ENCODE data around the gene ZNF280C.

ZNF280C gene

DNA sequence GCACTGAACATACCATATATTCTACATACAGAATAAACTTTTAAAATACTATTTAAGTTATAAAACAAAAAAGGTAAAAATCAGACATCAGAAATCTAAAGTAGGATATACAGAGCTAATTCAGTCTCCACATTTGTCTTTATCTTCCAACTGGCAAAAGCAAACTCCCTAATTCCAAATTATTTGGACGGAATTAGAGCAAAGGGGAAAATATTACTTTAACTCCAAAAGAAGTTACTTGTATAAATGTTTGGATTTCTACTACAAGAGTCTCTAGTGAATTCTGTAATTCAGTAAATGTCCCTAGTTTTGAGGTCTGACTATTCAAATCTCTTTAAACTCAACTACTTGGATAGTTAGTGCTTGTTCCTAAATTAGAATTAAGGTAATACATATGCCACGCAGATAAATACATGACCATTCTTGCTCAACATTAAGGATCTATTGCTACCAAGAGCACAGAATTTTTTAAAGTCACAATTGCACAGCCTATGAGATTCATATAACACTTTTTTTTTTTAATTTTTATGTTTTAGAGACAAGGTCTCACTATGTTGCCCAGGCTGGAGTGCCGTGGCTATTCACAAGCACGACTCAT, 7.3 kb downstream of the ZNF280C start:
- POLR2A ChIA-PET, result no interaction called here
- Histone ChIP-seq H3K4me3 (ENCODE audit: control insufficient read depth in 1 of 7, extremely low read depth in 1 of 7, insufficient read depth in 4 of 7, low read depth in 2 of 7, low read length in 6 of 7) (no peak overlapping the region), H3K27ac (ENCODE audit: insufficient read depth in 1 of 2, low read depth in 1 of 2, low read length in 2 of 2, poor library complexity in 1 of 2, severe bottlenecking in 2 of 2) (no peak overlapping the region), H3K27me3 (replicated peaks in 2 of 5; ENCODE audit: control insufficient read depth in 4 of 5, insufficient read depth in 5 of 5, low read length in 4 of 5) (no peaks in the 10 kb centered on the region), H3K4me1 (ENCODE audit: control extremely low read depth in 1 of 4, control insufficient read depth in 4 of 4, insufficient read depth in 4 of 4, low read length in 3 of 4) (peaks cover 0 to 5% (median 3%) of the 10 kb centered on the region in 4 experiments), H3K36me3 (ENCODE audit: control insufficient read depth in 4 of 4, insufficient read depth in 4 of 4, low read length in 3 of 4) (no peaks in the 10 kb centered on the region), H3K9me3 (ENCODE audit: control extremely low read depth in 1 of 5, control insufficient read depth in 4 of 5, insufficient read depth in 2 of 5, low read depth in 1 of 5, low read length in 4 of 5) (no peaks in the 10 kb centered on the region)
- CTCF ChIA-PET, result no interaction called here
- WGBS (ENCODE audit: insufficient coverage), result 92% methylated on average over 2 of the region's 4 CpGs
- no peak for DNase-seq

DNA sequence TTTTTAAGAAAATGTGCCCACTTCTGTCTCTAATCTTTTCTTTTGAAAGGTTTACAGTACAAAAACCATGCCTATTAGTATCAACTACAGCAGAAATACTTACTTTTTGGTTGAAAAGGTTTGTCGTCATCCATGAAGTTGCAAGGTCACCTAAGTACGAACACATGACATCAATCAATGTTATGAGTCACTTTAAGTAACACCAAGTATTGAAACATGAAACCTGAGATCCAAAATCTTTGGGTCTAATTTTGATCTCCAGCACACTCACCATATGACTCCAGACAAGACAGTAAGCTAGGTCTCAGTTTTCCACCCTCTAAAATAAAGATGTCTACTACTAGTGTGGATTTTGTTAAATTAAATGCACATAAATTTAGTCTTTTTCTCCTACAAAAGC, 8.4 kb downstream of the ZNF280C start:
- Histone ChIP-seq H3K4me1 (ENCODE audit: control extremely low read depth in 1 of 4, control insufficient read depth in 4 of 4, insufficient read depth in 4 of 4, low read length in 3 of 4) (no peaks in the 10 kb centered on the region), H3K27me3 (replicated peaks in 2 of 5; ENCODE audit: control insufficient read depth in 4 of 5, insufficient read depth in 5 of 5, low read length in 4 of 5) (no peaks in the 10 kb centered on the region), H3K36me3 (ENCODE audit: control insufficient read depth in 4 of 4, insufficient read depth in 4 of 4, low read length in 3 of 4) (peaks cover 0 to 5% (median 0%) of the 10 kb centered on the region in 4 experiments), H3K4me3 (ENCODE audit: control insufficient read depth in 1 of 7, extremely low read depth in 1 of 7, insufficient read depth in 4 of 7, low read depth in 2 of 7, low read length in 6 of 7) (no peak overlapping the region), H3K9me3 (ENCODE audit: control extremely low read depth in 1 of 5, control insufficient read depth in 4 of 5, insufficient read depth in 2 of 5, low read depth in 1 of 5, low read length in 4 of 5) (no peaks in the 10 kb centered on the region), H3K27ac (ENCODE audit: insufficient read depth in 1 of 2, low read depth in 1 of 2, low read length in 2 of 2, poor library complexity in 1 of 2, severe bottlenecking in 2 of 2) (no peak overlapping the region)
- 100% methylated on average over 1 of the region's 2 CpGs for WGBS (ENCODE audit: insufficient coverage)
- no peak for DNase-seq
- CTCF ChIA-PET, result interaction anchor here (0.6 kb wide), 1 partner anchor 24 kb away, joined by 3 read pairs; no protein-coding TSS in a partner anchor
- POLR2A ChIA-PET, result no interaction called here

DNA sequence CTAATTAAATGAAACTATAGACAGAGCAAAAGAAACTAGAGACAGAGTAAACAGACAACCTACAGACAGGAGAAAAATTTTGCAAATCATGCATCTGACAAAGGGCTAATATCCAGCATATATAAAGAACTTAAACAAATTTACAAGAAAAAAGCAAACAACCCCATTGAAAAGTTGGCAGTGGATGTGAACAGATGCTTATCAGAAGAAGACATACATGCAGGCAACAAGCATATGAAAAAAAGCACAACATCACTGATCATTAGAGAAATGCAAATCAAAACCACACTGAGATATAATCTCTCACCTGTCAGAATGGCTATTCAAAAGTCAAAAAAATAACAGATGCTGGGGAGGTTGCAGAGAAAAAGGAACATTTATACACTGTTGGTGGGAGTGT, 14.8 kb downstream of the ZNF280C start:
- H3K4me1 ChIP-seq (ENCODE audit: control extremely low read depth in 1 of 4, control insufficient read depth in 4 of 4, insufficient read depth in 4 of 4, low read length in 3 of 4), result no peaks in the 10 kb centered on the region
- CTCF ChIA-PET, result no interaction called here
- H3K27me3 ChIP-seq (replicated peaks in 2 of 5; ENCODE audit: control insufficient read depth in 4 of 5, insufficient read depth in 5 of 5, low read length in 4 of 5), result no peaks in the 10 kb centered on the region
- no peak for DNase-seq
- peaks cover 0 to 6% (median 0%) of the 10 kb centered on the region in 5 experiments for H3K9me3 ChIP-seq (ENCODE audit: control extremely low read depth in 1 of 5, control insufficient read depth in 4 of 5, insufficient read depth in 2 of 5, low read depth in 1 of 5, low read length in 4 of 5)
- no peak overlapping the region for H3K27ac ChIP-seq (ENCODE audit: insufficient read depth in 1 of 2, low read depth in 1 of 2, low read length in 2 of 2, poor library complexity in 1 of 2, severe bottlenecking in 2 of 2)
- POLR2A ChIA-PET, result no interaction called here
- H3K36me3 ChIP-seq (ENCODE audit: control insufficient read depth in 4 of 4, insufficient read depth in 4 of 4, low read length in 3 of 4), result peaks cover 0 to 8% (median 0%) of the 10 kb centered on the region in 4 experiments
- H3K4me3 ChIP-seq (ENCODE audit: control insufficient read depth in 1 of 7, extremely low read depth in 1 of 7, insufficient read depth in 4 of 7, low read depth in 2 of 7, low read length in 6 of 7), result no peak overlapping the region

DNA sequence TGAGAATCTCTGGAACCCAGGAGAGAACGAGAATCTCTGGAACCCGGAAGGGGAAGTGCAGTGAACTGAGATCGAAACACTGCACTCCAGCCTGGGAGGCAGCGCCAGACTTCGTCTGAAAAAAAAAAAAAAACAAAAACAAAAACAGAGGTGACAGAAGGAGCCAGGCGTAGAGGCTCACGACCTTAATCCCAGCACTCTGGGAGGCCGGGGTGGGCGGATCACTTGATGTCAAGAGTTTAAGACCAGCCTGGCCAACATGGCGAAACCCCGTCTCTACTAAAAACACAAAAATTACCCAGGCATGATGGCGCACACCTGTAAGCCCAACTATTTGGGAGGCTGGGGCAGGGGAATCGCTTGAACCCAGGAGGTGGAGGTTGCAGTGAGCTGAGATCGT, 17.0 kb downstream of the ZNF280C start:
- no peaks in the 10 kb centered on the region for H3K27me3 ChIP-seq (replicated peaks in 2 of 5; ENCODE audit: control insufficient read depth in 4 of 5, insufficient read depth in 5 of 5, low read length in 4 of 5)
- H3K27ac ChIP-seq (ENCODE audit: insufficient read depth in 1 of 2, low read depth in 1 of 2, low read length in 2 of 2, poor library complexity in 1 of 2, severe bottlenecking in 2 of 2), result no peak overlapping the region
- 86% methylated on average over 11 of the region's 14 CpGs for WGBS (ENCODE audit: insufficient coverage)
- ChIA-PET CTCF (no interaction called here), POLR2A (no interaction called here)
- H3K4me3 ChIP-seq (ENCODE audit: control insufficient read depth in 1 of 7, extremely low read depth in 1 of 7, insufficient read depth in 4 of 7, low read depth in 2 of 7, low read length in 6 of 7), result no peak overlapping the region
- H3K4me1 ChIP-seq (ENCODE audit: control extremely low read depth in 1 of 4, control insufficient read depth in 4 of 4, insufficient read depth in 4 of 4, low read length in 3 of 4), result no peaks in the 10 kb centered on the region
- no peak for DNase-seq
- peaks cover 0 to 10% (median 2%) of the 10 kb centered on the region in 4 experiments for H3K36me3 ChIP-seq (ENCODE audit: control insufficient read depth in 4 of 4, insufficient read depth in 4 of 4, low read length in 3 of 4)
- peaks cover 0 to 6% (median 0%) of the 10 kb centered on the region in 5 experiments for H3K9me3 ChIP-seq (ENCODE audit: control extremely low read depth in 1 of 5, control insufficient read depth in 4 of 5, insufficient read depth in 2 of 5, low read depth in 1 of 5, low read length in 4 of 5)

DNA sequence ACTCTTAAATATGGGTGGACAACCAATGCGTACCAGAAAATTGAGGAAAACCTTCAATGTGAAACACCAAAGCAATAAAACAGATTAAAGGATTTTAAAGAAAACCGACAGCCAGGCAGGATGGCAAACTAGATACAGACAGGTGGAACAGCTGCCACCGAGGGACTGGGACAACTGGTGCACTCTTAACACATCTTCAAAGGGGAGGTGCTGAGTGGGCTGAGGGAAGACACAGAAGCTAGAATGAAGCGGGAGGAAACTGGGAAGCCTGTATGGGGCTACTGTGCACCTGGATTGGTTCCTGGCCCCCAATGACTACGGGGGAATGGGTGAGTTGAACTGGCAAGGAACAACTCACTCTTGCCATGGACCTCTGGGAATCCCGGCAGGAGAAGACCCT, 20.7 kb downstream of the ZNF280C start:
- WGBS (ENCODE audit: insufficient coverage), result 94% methylated on average over 6 of the region's 6 CpGs
- POLR2A ChIA-PET, result no interaction called here

DNA sequence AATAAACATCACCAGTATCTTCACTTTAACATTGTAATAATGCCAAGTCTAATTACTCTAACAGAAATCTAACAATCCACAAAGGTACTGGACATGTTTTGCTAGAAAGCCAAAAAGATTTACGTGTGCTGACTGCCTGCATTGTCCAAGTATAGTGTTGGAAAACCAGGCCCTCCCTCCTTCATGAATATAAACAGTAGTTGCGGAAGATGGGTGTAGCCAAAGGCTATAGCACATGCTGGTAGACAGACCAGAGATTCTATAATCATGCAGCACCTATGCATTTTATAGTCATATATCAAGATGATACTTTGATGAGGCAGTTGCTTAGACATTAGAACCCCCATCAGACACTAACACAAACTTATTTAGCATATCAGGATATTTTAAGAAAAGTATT, 22.6 kb downstream of the ZNF280C start:
- 67% methylated on average over 1 of the region's 2 CpGs for WGBS (ENCODE audit: insufficient coverage)
- Histone ChIP-seq H3K4me1 (ENCODE audit: control extremely low read depth in 1 of 4, control insufficient read depth in 4 of 4, insufficient read depth in 4 of 4, low read length in 3 of 4) (no peaks in the 10 kb centered on the region), H3K4me3 (ENCODE audit: control insufficient read depth in 1 of 7, extremely low read depth in 1 of 7, insufficient read depth in 4 of 7, low read depth in 2 of 7, low read length in 6 of 7) (no peak overlapping the region), H3K27me3 (replicated peaks in 2 of 5; ENCODE audit: control insufficient read depth in 4 of 5, insufficient read depth in 5 of 5, low read length in 4 of 5) (no peaks in the 10 kb centered on the region), H3K9me3 (ENCODE audit: control extremely low read depth in 1 of 5, control insufficient read depth in 4 of 5, insufficient read depth in 2 of 5, low read depth in 1 of 5, low read length in 4 of 5) (no peaks in the 10 kb centered on the region), H3K27ac (ENCODE audit: insufficient read depth in 1 of 2, low read depth in 1 of 2, low read length in 2 of 2, poor library complexity in 1 of 2, severe bottlenecking in 2 of 2) (no peak overlapping the region), H3K36me3 (ENCODE audit: control insufficient read depth in 4 of 4, insufficient read depth in 4 of 4, low read length in 3 of 4) (peaks cover 2 to 18% (median 8%) of the 10 kb centered on the region in 4 experiments)
- no peak for DNase-seq
- POLR2A ChIA-PET, result no interaction called here
- CTCF ChIA-PET, result no interaction called here

More for the DNA sequence above, 20.7 kb downstream of the ZNF280C start:
- Histone ChIP-seq H3K27me3 (replicated peaks in 2 of 5; ENCODE audit: control insufficient read depth in 4 of 5, insufficient read depth in 5 of 5, low read length in 4 of 5) (no peaks in the 10 kb centered on the region), H3K36me3 (ENCODE audit: control insufficient read depth in 4 of 4, insufficient read depth in 4 of 4, low read length in 3 of 4) (peaks cover 0 to 11% (median 7%) of the 10 kb centered on the region in 4 experiments), H3K27ac (ENCODE audit: insufficient read depth in 1 of 2, low read depth in 1 of 2, low read length in 2 of 2, poor library complexity in 1 of 2, severe bottlenecking in 2 of 2) (no peak overlapping the region), H3K4me1 (ENCODE audit: control extremely low read depth in 1 of 4, control insufficient read depth in 4 of 4, insufficient read depth in 4 of 4, low read length in 3 of 4) (no peaks in the 10 kb centered on the region), H3K4me3 (ENCODE audit: control insufficient read depth in 1 of 7, extremely low read depth in 1 of 7, insufficient read depth in 4 of 7, low read depth in 2 of 7, low read length in 6 of 7) (no peak overlapping the region), H3K9me3 (ENCODE audit: control extremely low read depth in 1 of 5, control insufficient read depth in 4 of 5, insufficient read depth in 2 of 5, low read depth in 1 of 5, low read length in 4 of 5) (no peaks in the 10 kb centered on the region)
- CTCF ChIA-PET, result no interaction called here
- no peak for DNase-seq

DNA sequence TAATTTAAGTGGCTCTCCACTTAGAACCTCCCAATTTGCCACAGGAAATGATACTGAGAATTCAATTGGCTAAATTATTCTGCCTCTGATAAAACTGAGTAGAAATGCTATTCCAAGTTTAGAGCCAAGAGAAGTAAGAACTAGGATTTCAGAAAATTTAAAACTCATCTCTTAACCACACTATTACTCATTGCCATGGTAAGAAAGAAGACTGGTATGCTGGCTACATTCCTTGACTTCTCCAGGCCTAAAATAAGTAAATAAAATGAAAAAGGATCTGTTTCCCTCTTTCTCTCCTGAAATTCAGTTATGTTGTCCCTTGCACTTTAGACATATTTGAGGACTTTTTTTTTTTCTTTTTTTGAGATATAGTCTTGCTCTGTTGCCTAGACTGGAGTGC, 23.3 kb downstream of the ZNF280C start:
- H3K27me3 ChIP-seq (replicated peaks in 2 of 5; ENCODE audit: control insufficient read depth in 4 of 5, insufficient read depth in 5 of 5, low read length in 4 of 5), result no peaks in the 10 kb centered on the region
- DNase-seq, result no peak
- H3K36me3 ChIP-seq (ENCODE audit: control insufficient read depth in 4 of 4, insufficient read depth in 4 of 4, low read length in 3 of 4), result peaks cover 2 to 18% (median 9%) of the 10 kb centered on the region in 4 experiments
- H3K27ac ChIP-seq (ENCODE audit: insufficient read depth in 1 of 2, low read depth in 1 of 2, low read length in 2 of 2, poor library complexity in 1 of 2, severe bottlenecking in 2 of 2), result no peak overlapping the region
- ChIA-PET CTCF (no interaction called here), POLR2A (no interaction called here)
- no peak overlapping the region for H3K4me3 ChIP-seq (ENCODE audit: control insufficient read depth in 1 of 7, extremely low read depth in 1 of 7, insufficient read depth in 4 of 7, low read depth in 2 of 7, low read length in 6 of 7)
- H3K9me3 ChIP-seq (ENCODE audit: control extremely low read depth in 1 of 5, control insufficient read depth in 4 of 5, insufficient read depth in 2 of 5, low read depth in 1 of 5, low read length in 4 of 5), result no peaks in the 10 kb centered on the region
- H3K4me1 ChIP-seq (ENCODE audit: control extremely low read depth in 1 of 4, control insufficient read depth in 4 of 4, insufficient read depth in 4 of 4, low read length in 3 of 4), result no peaks in the 10 kb centered on the region
